ENCODE measurements around the gene SAPCD2. TPM values are rescaled to one million over a fixed set of nuclear protein-coding genes. Genes with fewer than 3 reads are reported as not detected.
A peak's percentile ranks its signal among the peaks of the same experiment; 100 is the strongest.

Gene SAPCD2
- total RNA-seq, 1 donor from 2014 or later, result 0.12 TPM

GRCh38 chr9:137053944-137054931 lies 16.1 kb downstream of the SAPCD2 start, which contains the start of gene ENTPD2:
TSS of gene ENTPD2 (minus strand) at chr9:137054061. CDS start at chr9:137053997, 64 bp downstream.
- DNase-seq, result no peak
- no peak for ATAC-seq
- intact Hi-C loops (cut with micrococcal nuclease), result no loop called here

DNA sequence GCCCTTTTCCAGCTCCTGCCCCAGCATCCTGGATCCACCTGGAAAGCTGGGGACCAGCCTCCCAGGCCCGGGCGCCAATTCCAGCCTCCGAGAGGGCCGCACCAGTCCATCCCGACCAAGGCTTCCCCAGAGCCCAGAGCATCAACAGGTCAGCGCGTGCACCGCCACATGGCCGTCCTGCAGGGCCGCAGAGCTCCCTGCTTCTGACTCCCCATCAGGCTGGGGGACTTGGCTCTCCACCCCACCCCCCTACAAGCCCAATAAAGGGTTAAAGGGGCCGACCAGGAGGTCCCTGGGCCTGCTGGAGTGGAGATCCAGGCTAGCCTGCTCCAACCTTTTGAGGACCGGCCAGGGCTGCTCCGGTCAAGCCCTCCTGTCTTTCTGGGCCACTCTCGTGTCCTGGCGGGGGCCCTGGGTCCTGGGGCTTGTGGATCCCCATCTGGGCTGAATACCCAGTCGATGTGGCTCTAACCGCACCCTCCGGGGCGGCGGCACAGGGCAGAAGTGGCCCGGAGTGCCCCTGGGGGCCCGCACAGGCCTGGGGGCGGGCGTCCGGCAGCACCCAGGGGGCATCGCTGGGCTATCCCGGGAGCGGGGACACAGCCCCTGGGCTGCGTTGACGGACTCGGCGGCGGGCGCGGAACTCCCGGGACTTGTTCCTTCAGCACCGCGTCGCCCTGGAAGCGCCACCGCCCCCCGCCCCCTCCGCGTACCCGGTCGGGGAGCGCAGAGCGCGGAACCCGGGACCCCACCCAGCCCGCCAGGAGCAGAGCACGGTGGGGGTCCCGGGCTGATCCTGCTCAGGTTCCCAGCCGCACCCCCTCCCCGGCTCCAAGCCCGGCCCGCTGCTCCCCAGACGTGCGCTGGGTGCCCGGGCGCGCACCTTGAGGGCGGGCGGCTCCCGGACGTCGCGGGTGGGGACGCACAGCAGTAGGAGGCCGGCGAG lies 17.1 kb downstream of the SAPCD2 start:
- ATAC-seq, result no peak
- DNase-seq, result no peak
- intact Hi-C loops (cut with micrococcal nuclease), result no loop called here

DNA sequence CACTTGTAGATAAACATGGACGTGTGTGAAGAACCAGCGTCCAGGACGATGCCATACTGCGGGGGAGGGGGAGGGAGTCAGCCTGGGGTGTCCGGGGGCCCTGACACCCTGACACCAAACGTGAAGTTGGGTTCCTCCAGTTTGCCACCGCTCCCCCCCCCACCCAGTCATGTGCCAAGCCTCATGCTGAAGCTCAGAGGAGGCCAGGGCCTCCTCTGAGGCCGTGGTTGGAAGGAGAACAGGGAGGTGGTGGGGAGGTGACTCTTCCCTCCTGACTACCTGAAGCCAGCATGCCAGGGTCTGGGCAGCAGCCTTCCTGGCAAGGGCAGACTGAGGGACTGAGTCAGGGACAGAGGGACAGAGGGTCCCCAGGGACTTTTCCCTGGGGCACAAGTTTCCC lies 18.1 kb downstream of the SAPCD2 start:
- intact Hi-C loops (cut with micrococcal nuclease), result no loop called here
- DNase-seq, result no peak
- ATAC-seq, result no peak

- ATAC-seq, result no peak
- intact Hi-C loops (cut with micrococcal nuclease), result no loop called here
- no peak for DNase-seq
Measured at GRCh38 chr9:137051145-137051724, 19.1 kb downstream of the SAPCD2 start.

DNA sequence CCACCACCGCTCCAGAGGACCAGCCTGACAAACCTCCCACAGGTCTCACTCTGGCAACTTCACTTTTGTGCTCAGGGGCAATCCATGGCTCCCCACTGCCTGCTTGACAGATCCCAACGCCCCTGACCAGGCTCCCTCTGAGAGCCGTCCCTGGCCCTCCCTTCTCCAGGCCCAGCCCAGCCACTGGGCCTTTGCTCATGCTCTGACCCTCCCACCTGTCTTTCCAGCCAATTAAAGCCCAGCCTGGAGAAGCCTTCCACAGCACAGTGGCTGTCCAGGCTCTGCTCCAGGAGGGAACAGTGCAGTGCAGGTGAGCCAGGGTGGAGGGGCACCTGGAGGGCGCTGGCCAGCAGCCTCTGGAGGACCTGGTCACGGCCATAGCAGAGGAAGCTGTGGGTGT lies 19.8 kb downstream of the SAPCD2 start:
- DNase-seq (no peak), ATAC-seq (no peak)
- intact Hi-C loops (cut with micrococcal nuclease), result no loop called here

DNA sequence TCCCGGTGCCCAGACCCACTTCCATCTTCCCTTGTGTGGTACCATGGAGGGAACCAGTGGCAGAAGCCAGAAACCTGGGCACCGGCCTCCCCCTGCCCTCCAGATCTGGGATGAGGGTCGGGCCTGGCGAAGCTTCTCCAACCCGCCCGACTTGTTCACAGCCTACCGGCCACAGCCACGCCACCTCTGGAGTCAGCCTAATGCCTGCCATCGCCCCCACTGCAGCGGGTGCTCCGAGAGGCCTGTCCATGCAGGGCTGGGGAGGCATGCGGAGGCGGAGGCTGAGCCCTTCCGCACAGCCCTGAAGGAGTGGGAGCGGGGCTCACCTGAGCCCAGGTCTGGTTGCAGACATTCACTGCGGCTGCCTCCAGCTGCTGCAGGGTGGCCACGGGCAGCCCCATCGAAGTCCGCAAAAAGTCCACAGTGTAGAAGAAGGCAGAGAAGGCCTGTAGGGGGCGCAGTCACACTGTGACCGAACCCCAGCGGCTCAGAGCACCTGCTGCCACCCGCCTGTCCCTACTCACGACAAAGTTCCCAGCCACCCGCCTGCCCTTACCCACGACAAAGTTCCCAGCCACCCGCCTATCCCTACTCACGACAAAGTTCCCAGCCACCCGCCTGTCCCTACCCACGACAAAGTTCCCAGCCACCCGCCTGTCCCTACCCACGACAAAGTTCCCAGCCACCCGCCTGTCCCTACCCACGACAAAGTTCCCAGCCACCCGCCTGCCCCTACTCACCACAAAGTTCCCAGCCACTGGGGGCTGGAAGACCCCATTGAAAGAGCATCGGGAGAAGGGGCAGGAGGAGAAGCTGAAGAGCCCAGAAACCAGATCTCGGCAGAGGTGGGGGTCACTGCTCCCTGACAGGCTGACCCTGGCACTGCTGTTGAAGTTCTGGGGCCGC lies 20.6 kb downstream of the SAPCD2 start:
- DNase-seq (peak; percentile 72), ATAC-seq (peak; percentile 9)
- intact Hi-C loops (cut with micrococcal nuclease), result no loop called here

GRCh38 chr9:137048655-137049543 lies 21.5 kb downstream of the SAPCD2 start:
- no peak for DNase-seq
- intact Hi-C loops (cut with micrococcal nuclease), result no loop called here

GRCh38 chr9:137046088-137046787 lies 24.1 kb downstream of the SAPCD2 start, which contains the start of gene NPDC1:
TSS of gene NPDC1 (minus strand) at chr9:137046177. CDS start at chr9:137045989, 188 bp downstream.
- DNase-seq, result peak; percentile 89
- intact Hi-C loops (cut with micrococcal nuclease), result no loop called here
- ATAC-seq, result peak; percentile 74

More at GRCh38 chr9:137048655-137049543, 21.5 kb downstream of the SAPCD2 start:
- ATAC-seq, result no peak

DNA sequence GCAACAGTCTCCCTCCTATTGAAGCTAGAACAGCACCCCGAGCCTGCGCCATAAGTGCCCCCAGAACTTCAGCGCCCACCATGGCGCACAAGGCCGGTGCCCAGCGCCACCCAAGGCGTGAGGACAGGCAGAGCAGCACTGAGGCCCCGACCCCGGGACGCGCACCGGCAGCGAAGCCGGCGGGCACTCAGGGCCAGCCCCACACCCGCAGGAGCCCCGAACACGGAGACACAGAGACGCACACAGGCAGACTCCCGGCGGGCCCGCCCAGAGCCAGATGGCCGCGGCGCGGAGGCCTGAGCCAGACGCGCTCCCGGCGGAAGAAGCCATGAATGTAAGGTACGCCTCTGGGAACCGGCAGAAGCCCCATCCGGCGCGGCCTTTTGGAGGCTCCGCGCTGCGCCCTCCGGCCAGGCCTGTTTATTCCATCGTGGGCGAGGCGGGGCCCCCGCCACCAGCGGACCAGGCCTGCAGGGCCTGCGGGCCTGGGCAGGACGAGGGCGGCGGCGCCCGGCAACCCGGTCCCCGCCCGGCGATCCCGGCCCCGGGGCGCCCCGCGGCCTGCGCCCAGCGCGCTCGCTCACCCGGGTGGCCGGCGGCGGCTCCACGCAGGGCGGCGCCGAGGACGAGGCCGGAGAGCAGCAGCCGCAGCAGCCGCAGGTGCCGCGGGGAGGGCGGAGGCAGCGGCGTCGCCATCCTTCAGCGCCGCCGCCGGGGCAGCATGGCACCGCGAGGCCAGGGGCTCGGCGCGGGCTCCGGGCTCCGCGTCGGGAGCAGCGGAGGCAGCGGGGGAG lies 24.9 kb downstream of the SAPCD2 start:
- DNase-seq, result peak; percentile 73
- intact Hi-C loops (cut with micrococcal nuclease), result no loop called here
- peak; percentile 27 for ATAC-seq

- DNase-seq (no peak), ATAC-seq (peak; percentile 4)
- intact Hi-C loops (cut with micrococcal nuclease), result no loop called here
Measured at GRCh38 chr9:137044502-137045177, 25.7 kb downstream of the SAPCD2 start.

- ATAC-seq (no peak), DNase-seq (no peak)
- intact Hi-C loops (cut with micrococcal nuclease), result no loop called here
Measured at GRCh38 chr9:137044037-137044436, 26.3 kb downstream of the SAPCD2 start.

DNA sequence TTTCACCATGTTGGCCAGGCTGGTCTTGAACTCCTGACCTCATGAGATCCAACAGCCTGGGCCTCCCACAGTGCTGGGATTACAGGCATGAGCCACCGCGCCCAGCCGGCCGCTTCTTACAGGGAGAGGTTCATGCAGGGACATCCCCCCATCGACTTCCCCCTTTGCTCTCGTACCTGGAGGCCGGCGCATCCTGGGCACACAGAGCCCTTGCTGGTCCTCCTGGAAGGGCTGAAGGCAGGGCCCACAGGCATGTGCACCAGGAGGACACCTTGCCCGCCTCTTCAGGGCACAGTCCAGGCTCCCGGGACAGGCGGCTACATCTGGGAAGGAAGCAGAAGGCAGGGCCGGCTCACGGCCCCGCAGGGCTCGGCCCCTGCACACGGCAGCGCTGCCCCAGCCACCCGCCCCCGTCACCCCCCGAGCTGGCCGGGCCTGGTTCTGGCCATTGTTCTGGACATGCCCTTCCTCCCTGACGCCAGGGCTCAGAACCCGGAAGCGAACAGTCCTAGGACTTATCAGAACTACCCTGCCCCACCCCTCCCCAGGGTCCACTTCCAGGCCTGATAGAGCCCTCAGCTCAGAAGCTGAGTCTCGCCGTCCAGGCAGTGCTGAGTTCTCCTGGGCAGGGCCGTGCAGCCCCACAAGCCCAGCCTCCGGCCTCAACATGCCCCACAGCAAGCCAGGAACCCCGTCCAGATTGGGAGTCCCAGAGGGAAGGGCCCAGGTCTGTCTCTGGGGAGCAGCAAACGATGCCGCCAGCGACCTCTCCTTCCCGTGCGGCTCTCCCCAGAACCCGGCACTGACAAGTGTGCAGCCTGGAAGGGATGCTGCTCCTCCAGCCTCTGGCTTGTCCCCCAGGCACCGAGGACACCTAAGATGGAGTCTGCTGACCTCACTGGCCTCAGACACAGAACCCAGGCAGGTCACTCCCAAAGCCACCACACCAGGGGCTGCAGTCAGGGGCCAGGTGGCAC lies 27.3 kb downstream of the SAPCD2 start:
- intact Hi-C loops (cut with micrococcal nuclease), result no loop called here
- peak; percentile 39 for ATAC-seq
- peak; percentile 65 for DNase-seq

GRCh38 chr9:137041124-137041523 lies 29.2 kb downstream of the SAPCD2 start:
- ATAC-seq, result no peak
- intact Hi-C loops (cut with micrococcal nuclease), result no loop called here
- no peak for DNase-seq

DNA sequence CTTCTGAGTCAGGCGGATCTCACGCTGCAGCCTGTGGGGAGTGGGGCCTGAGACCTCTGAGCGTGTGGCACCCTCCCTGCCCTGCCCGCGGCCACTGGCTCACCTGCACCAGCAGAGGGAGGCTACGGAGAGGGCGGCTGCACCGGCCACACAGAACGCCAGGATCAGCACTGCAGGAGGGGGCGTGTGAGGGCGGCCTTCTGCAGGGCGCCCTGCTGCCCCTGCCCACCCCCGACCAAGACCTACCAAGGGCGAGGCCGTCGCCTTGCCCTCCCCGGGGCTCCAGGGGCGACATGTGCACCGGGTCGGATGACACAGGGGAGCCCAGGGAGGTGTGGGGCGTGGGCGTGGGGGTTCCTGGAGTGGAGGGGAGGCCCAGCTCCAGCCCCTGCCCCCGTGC lies 29.8 kb downstream of the SAPCD2 start:
- ATAC-seq (no peak), DNase-seq (no peak)
- intact Hi-C loops (cut with micrococcal nuclease), result no loop called here

All from left ventricle myocardium superior (tissue), 1 donor.